Tibial nerve (tissue), 4 donors: ENCODE data around the gene LMBRD2.

Experiments
- EP300 ChIP-seq, 2 donors: sonication (generic); formaldehyde crosslinking; IDR thresholded peaks; one replicate each; pipeline ENCODE4 v1.6.1; 2017; ENCODE audit warnings: antibody characterized with exemption in 2 of 2, mild to moderate bottlenecking in 1 of 2
- POLR2A ChIP-seq, 2 donors: fragments of 450-650 bp; IDR thresholded peaks; one replicate each; pipeline ENCODE4 v1.6.1; 2017; ENCODE audit warnings: antibody characterized with exemption in 2 of 2, mild to moderate bottlenecking in 2 of 2, moderate library complexity in 2 of 2
- TF ChIP-seq, protein P1 (sequence below), 5 experiments: fragments of 200-600 bp in 3 of 5; fragments of 450-650 bp in 2 of 5; sonication (generic) in 3 of 5; IDR thresholded peaks; one replicate each; pipeline ENCODE4 v1.5.1; 2016 to 2019; ENCODE audit warnings: antibody characterized with exemption in 5 of 5, mild to moderate bottlenecking in 3 of 5, moderate library complexity in 2 of 5

DNA sequence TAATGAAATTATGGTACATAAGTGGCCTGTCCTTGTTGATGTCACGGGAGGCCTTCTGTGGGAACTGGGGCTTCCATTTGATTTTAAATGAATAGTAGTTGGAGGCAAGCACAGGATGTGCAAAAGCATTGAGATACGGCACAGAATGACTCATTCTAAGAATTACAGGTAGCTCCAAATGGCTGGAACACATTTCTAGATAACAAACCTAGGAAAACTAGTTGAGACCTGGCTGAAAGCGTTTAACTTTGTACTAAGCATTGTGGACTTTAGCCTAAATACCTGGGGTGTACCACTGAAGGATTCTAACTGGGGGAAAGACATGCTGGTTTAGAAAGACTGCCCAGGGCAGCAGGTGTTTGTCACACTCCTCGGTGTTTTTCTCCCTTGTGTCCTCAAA is 9.7 kb upstream of the LMBRD2 start:
- TF ChIP-seq, protein P1, sequence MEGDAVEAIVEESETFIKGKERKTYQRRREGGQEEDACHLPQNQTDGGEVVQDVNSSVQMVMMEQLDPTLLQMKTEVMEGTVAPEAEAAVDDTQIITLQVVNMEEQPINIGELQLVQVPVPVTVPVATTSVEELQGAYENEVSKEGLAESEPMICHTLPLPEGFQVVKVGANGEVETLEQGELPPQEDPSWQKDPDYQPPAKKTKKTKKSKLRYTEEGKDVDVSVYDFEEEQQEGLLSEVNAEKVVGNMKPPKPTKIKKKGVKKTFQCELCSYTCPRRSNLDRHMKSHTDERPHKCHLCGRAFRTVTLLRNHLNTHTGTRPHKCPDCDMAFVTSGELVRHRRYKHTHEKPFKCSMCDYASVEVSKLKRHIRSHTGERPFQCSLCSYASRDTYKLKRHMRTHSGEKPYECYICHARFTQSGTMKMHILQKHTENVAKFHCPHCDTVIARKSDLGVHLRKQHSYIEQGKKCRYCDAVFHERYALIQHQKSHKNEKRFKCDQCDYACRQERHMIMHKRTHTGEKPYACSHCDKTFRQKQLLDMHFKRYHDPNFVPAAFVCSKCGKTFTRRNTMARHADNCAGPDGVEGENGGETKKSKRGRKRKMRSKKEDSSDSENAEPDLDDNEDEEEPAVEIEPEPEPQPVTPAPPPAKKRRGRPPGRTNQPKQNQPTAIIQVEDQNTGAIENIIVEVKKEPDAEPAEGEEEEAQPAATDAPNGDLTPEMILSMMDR (IDR thresholded peaks at IDR 0.05): no peak
- no peak for TF ChIP-seq EP300 (IDR thresholded peaks at IDR 0.05)
- TF ChIP-seq POLR2A (IDR thresholded peaks at IDR 0.05): no peak
